Astrocyte (in vitro differentiated cells and primary cell): ENCODE data around the gene PSMA7.

Source experiments
- CTCF ChIP-seq: IDR thresholded peaks from 2 replicates; pipeline ENCODE4 v1.5.1; 2011; ENCODE audit warnings: low read depth, mild to moderate bottlenecking, inconsistent platforms, low read length, moderate library complexity; ENCODE audit not compliant: insufficient read depth
- EZH2 ChIP-seq: IDR thresholded peaks from 2 replicates; pipeline ENCODE4 v1.6.1; 2012; ENCODE audit warnings: mild to moderate bottlenecking, low read length, inconsistent platforms; ENCODE audit not compliant: insufficient read depth

- TF ChIP-seq CTCF: no peak
- no peak for TF ChIP-seq EZH2
Observed at GRCh38 chr20:62103508-62104233, 39.5 kb downstream of the PSMA7 start.
